Epithelial cell of proximal tubule (primary cell): ENCODE results near the gene LAMTOR1. TPM values are rescaled to one million over a fixed set of nuclear protein-coding genes. Genes with fewer than 3 reads are reported as not detected.

ENCODE experiments used
- DNase-seq: peaks from one replicate; pipeline ENCODE4 v3.0.0-alpha.2; 2011; ENCODE audit warnings: low read depth
- H3K4me3 ChIP-seq: 2 replicates; pipeline ENCODE4 v1.5.1; 2011; ENCODE audit warnings: low read depth, mild to moderate bottlenecking, low read length
- CTCF ChIP-seq: conservative IDR thresholded peaks from 2 replicates; pipeline ENCODE4 v1.5.1; 2012; ENCODE audit warnings: low read depth, mild to moderate bottlenecking, low read length
- total RNA-seq: library from RNA; depleted of rRNA; stranded (reverse); fragments of >200 nt; gene quantifications from 2 replicates; pipeline ENCODE4 v1.2.3, GENCODE V29; 2015

The LAMTOR1 gene
- total RNA-seq, 1 donor from 2014 or later, result 149 TPM

DNA sequence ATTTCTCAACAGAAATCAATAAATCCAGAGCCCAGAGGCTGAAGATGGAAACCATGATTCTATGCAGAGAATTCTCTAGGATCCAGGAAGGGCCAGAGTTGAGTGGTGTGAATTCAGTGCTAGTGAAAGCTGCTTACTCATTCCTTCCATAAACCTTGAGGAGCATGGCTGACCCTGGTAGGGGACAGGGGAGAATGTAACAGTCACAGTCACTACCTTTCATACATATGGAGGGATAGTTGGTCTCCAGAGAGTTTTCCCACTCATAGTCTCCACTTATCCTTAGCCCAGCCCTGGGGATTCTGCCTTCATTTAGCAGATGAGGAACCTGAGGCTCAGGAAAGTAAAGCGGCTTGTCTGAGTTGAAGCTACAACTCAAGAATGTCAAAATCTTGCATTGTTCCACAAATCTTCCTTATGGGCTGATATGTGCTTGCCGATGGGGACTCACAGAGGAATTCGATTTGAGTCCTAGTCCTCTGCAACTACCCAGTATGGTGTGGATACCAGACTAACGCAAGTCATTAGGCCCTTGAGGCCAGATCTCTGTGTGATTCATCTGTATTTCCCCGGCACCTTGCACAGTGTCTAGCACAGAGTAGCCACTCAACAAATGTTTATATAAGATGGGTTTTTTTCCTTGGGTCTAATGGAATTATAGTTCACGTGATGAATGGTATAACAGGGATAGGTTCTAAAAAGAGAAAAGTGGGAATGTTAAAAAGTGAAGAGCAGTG lies 13.1 kb upstream of the LAMTOR1 start:
- no peak overlapping the region for H3K4me3 ChIP-seq
- no peak for TF ChIP-seq CTCF
- no peak for DNase-seq

GRCh38 chr11:72114570-72114969 lies 11.5 kb upstream of the LAMTOR1 start:
- TF ChIP-seq CTCF, result no peak
- DNase-seq, result no peak
- H3K4me3 ChIP-seq, result no peak overlapping the region

GRCh38 chr11:72112978-72113808 lies 10.1 kb upstream of the LAMTOR1 start:
- DNase-seq, result no peak
- no peak for TF ChIP-seq CTCF
- H3K4me3 ChIP-seq, result peak overlapping the region; percentile 76

- no peak for TF ChIP-seq CTCF
- H3K4me3 ChIP-seq, result peak within 1 kb of the TSS; percentile 76
- peak; percentile 99 for DNase-seq
These were observed 9.3 kb upstream of the LAMTOR1 start, which contains the start of gene ANAPC15 for GRCh38 chr11:72112143-72112977. ANAPC15 (minus strand) TSS chr11:72112695; CDS start chr11:72111276, 1,419 bp downstream.

GRCh38 chr11:72111300-72112142 lies 8.4 kb upstream of the LAMTOR1 start:
- no peak for TF ChIP-seq CTCF
- peak overlapping the region; percentile 76 for H3K4me3 ChIP-seq
- no peak for DNase-seq

GRCh38 chr11:72105888-72106287 lies 2.8 kb upstream of the LAMTOR1 start, which contains the start of gene TOMT:
TOMT (plus strand) TSS chr11:72105924; CDS start chr11:72105952, 28 bp downstream.
- H3K4me3 ChIP-seq, result no peak within 1 kb of the TSS
- no peak for DNase-seq
- TF ChIP-seq CTCF, result no peak
